Osteocyte (in vitro differentiated cells): ENCODE measurements around the gene CCNA2. TPM values are rescaled to one million over a fixed set of nuclear protein-coding genes. Genes with fewer than 3 reads are reported as not detected.

Experiments used
- DNase-seq: peaks from one replicate; pipeline ENCODE4 v3.0.0; 2021; ENCODE audit warnings: mixed read lengths; ENCODE audit not compliant: unreplicated experiment; ENCODE audit errors: extremely low spot score
- H3K27ac Mint-ChIP-seq: one replicate; pipeline ENCODE4 v1.8.0; 2021; ENCODE audit warnings: mild to moderate bottlenecking, mixed read lengths; ENCODE audit not compliant: unreplicated experiment
- H3K27me3 Mint-ChIP-seq: one replicate; pipeline ENCODE4 v1.8.0; 2021; ENCODE audit warnings: mixed read lengths; ENCODE audit not compliant: unreplicated experiment
- H3K36me3 Mint-ChIP-seq: one replicate; pipeline ENCODE4 v1.8.0; 2021; ENCODE audit warnings: mixed read lengths; ENCODE audit not compliant: unreplicated experiment
- H3K4me1 Mint-ChIP-seq: one replicate; pipeline ENCODE4 v1.8.0; 2021; ENCODE audit warnings: mixed read lengths; ENCODE audit not compliant: unreplicated experiment
- H3K4me3 Mint-ChIP-seq: one replicate; pipeline ENCODE4 v1.8.0; 2021; ENCODE audit warnings: mild to moderate bottlenecking, moderate library complexity, mixed read lengths; ENCODE audit not compliant: unreplicated experiment
- H3K9me3 Mint-ChIP-seq: one replicate; pipeline ENCODE4 v1.8.0; 2021; ENCODE audit warnings: mixed read lengths; ENCODE audit not compliant: unreplicated experiment
- CTCF ChIP-seq: fragments of 200-600 bp; sonication (generic); IDR thresholded peaks from 2 replicates; pipeline ENCODE4 v1.5.0; 2021; ENCODE audit warnings: antibody characterized with exemption, mild to moderate bottlenecking, moderate library complexity
- total RNA-seq: library from RNA; stranded (reverse); gene quantifications from 2 replicates; pipeline ENCODE4 v1.2.1, GENCODE V29; 2021

Gene CCNA2
- total RNA-seq, 1 donor from 2014 or later = 9.6 TPM

GRCh38 chr4:121814756-121815155 is 8.9 kb downstream of the CCNA2 start:
- H3K36me3 Mint-ChIP-seq = peaks cover 36% of the 10 kb centered on the region
- no peak for TF ChIP-seq CTCF
- no peak overlapping the region for H3K4me3 Mint-ChIP-seq
- H3K27me3 Mint-ChIP-seq = no peaks in the 10 kb centered on the region
- H3K4me1 Mint-ChIP-seq = peaks cover 10% of the 10 kb centered on the region
- DNase-seq = no peak
- no peak overlapping the region for H3K27ac Mint-ChIP-seq
- no peaks in the 10 kb centered on the region for H3K9me3 Mint-ChIP-seq

- Mint-ChIP-seq H3K36me3 (peaks cover 31% of the 10 kb centered on the region), H3K27ac (no peak overlapping the region), H3K9me3 (no peaks in the 10 kb centered on the region), H3K4me1 (no peaks in the 10 kb centered on the region), H3K4me3 (no peak overlapping the region), H3K27me3 (no peaks in the 10 kb centered on the region)
- no peak for TF ChIP-seq CTCF
- no peak for DNase-seq
Observed at GRCh38 chr4:121811122-121811521, 12.6 kb downstream of the CCNA2 start.

- DNase-seq = no peak
- no peak overlapping the region for H3K4me3 Mint-ChIP-seq
- H3K9me3 Mint-ChIP-seq = no peaks in the 10 kb centered on the region
- TF ChIP-seq CTCF = no peak
- no peak overlapping the region for H3K27ac Mint-ChIP-seq
- peaks cover 8% of the 10 kb centered on the region for H3K4me1 Mint-ChIP-seq
- no peaks in the 10 kb centered on the region for H3K27me3 Mint-ChIP-seq
- peaks cover 29% of the 10 kb centered on the region for H3K36me3 Mint-ChIP-seq
Observed at GRCh38 chr4:121806411-121806810, 17.3 kb downstream of the CCNA2 start.

- no peaks in the 10 kb centered on the region for H3K9me3 Mint-ChIP-seq
- DNase-seq = no peak
- peaks cover 18% of the 10 kb centered on the region for H3K4me1 Mint-ChIP-seq
- H3K27ac Mint-ChIP-seq = peak overlapping the region; percentile 97
- H3K36me3 Mint-ChIP-seq = peaks cover 18% of the 10 kb centered on the region
- H3K4me3 Mint-ChIP-seq = peak overlapping the region; percentile 95
- no peak for TF ChIP-seq CTCF
- no peaks in the 10 kb centered on the region for H3K27me3 Mint-ChIP-seq
Observed at GRCh38 chr4:121801715-121802075, 22.0 kb downstream of the CCNA2 start.

- H3K9me3 Mint-ChIP-seq = no peaks in the 10 kb centered on the region
- no peak for TF ChIP-seq CTCF
- H3K4me3 Mint-ChIP-seq = peak within 1 kb of the TSS; percentile 95
- no peaks in the 10 kb centered on the region for H3K27me3 Mint-ChIP-seq
- H3K4me1 Mint-ChIP-seq = peaks cover 18% of the 10 kb centered on the region
- peak; percentile 97 for DNase-seq
- H3K27ac Mint-ChIP-seq = peak within 1 kb of the TSS; percentile 97
- H3K36me3 Mint-ChIP-seq = peaks cover 12% of the 10 kb centered on the region
Observed at GRCh38 chr4:121800961-121801714, 22.5 kb downstream of the CCNA2 start, which contains the start of gene EXOSC9. Gene EXOSC9 (plus strand): TSS chr4:121801323. CDS start chr4:121801425, 102 bp downstream.
